ENCODE measurements around the gene TPRN. TPM values are rescaled to one million over a fixed set of nuclear protein-coding genes. Genes with fewer than 3 reads are reported as not detected.

TPRN gene, protein sequence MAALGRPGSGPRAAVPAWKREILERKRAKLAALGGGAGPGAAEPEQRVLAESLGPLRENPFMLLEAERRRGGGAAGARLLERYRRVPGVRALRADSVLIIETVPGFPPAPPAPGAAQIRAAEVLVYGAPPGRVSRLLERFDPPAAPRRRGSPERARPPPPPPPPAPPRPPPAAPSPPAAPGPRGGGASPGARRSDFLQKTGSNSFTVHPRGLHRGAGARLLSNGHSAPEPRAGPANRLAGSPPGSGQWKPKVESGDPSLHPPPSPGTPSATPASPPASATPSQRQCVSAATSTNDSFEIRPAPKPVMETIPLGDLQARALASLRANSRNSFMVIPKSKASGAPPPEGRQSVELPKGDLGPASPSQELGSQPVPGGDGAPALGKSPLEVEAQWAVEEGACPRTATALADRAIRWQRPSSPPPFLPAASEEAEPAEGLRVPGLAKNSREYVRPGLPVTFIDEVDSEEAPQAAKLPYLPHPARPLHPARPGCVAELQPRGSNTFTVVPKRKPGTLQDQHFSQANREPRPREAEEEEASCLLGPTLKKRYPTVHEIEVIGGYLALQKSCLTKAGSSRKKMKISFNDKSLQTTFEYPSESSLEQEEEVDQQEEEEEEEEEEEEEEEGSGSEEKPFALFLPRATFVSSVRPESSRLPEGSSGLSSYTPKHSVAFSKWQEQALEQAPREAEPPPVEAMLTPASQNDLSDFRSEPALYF
- total RNA-seq (2021; ENCODE audit: unreplicated experiment) (24.9 TPM), Bru-seq, nascent RNA (percentile 46 among the genes with signal in this experiment), BruChase-seq, experiment 1, labeled RNA remaining after a 6-hour chase (percentile 64 among the genes with signal in this experiment), BruChase-seq, experiment 2, labeled RNA remaining after a 2-hour chase (percentile 63 among the genes with signal in this experiment)
- polyA plus RNA-seq (2012): 14.4 and 15.3 TPM in 2 replicates
- long read RNA-seq, transcript TPRN-202 (4 exons, 2,661 nt): major isoform, 22 of 29 reads
- long read RNA-seq, partial matches to known transcripts: 3 of 29 reads
- long read RNA-seq, other reads (novel, unspliced or antisense): 3 of 29 reads

DNA sequence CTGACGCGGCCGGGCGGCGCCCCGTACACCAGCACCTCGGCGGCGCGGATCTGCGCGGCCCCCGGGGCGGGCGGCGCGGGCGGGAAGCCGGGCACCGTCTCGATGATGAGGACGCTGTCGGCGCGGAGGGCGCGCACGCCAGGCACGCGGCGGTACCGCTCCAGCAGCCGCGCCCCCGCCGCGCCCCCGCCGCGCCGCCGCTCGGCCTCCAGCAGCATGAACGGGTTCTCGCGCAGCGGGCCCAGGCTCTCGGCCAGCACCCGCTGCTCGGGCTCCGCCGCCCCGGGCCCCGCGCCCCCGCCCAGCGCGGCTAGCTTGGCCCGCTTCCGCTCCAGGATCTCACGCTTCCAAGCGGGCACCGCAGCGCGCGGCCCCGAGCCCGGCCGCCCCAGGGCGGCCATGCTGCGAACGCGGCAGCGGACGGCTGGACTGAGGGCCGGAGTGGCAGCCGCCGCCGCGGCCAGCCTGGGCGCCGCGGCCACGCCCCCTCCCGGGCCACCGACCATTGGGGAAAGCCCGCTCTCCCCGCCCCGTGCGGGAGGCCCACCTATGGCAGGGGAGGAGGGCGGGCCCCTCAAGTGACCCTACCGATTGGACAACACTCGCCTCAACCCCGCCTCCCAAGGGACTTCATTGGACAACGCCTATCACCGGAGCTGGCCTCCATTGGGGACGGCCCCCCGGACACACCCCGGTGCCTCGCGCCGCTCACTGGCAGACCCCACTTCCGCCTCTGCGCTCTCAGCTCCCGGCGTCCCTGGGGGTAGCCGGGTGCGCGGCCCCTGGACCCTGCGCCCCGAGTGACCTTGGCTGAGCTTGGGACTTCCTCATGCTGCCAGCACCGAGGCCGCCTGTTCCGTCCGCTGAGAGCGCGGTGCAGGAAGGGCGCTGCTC lies at the start of gene TPRN:
Gene TPRN, minus strand, starts transcription at position 431 of the 894 bp plus-strand sequence. Its CDS starts 30 bp downstream, at position 401.
- Histone ChIP-seq H3K27ac (ENCODE audit: low read depth, low read length) (peak within 1 kb of the TSS; percentile 85), H3K4me2 (ENCODE audit: low read length) (peak within 1 kb of the TSS; percentile 95), H3K9me3 (ENCODE audit: control insufficient read depth in 1 of 2, insufficient read depth in 1 of 2, low read depth in 1 of 2, low read length in 2 of 2) (no peaks in the 10 kb centered on the region), H3K4me3 (replicated peaks in 1 of 2; ENCODE audit: low read depth in 1 of 2, low read length in 2 of 2) (peak within 1 kb of the TSS; percentile 61 to 81), H4K20me1 (ENCODE audit: insufficient read depth) (no peaks in the 10 kb centered on the region), H3K4me1 (ENCODE audit: control insufficient read depth in 1 of 2, insufficient read depth in 2 of 2, low read length in 2 of 2) (peaks cover 32 to 54% of the 10 kb centered on the region in 2 experiments), H3K27me3 (ENCODE audit: insufficient read depth, low read length) (no peaks in the 10 kb centered on the region), H3K36me3 (ENCODE audit: control insufficient read depth in 1 of 2, insufficient read depth in 2 of 2, low read length in 2 of 2) (0 out of 4 replicates have a peak, but pooled peaks cover 0 to 3% of the 10 kb centered on the region in 2 experiments), H3K79me2 (ENCODE audit: insufficient read depth, low read length) (peaks cover 44% of the 10 kb centered on the region), H3K9me2 (ENCODE audit: insufficient read depth) (no peaks in the 10 kb centered on the region), H2AFZ (ENCODE audit: low read depth, low read length, poor library complexity, severe bottlenecking) (no peak within 1 kb of the TSS), H3K9ac (ENCODE audit: low read length) (peak within 1 kb of the TSS; percentile 77)
- no TSS peak for BruUV-seq (replicated peaks)
- DNase-seq (ENCODE audit: low read depth, low spot score): peak; percentile 96
- ChIA-PET RAD21 (ENCODE audit: low non-redundant PET in 1 of 2, low total read pairs in 2 of 2, uncharacterized antibody in 2 of 2, unreplicated experiment in 2 of 2) (interaction anchor here in 1 of 2 experiments (1.1 kb wide), 1 partner anchor 11 kb away, joined by 4 read pairs; the partner anchor contains the start of gene SSNA1), CTCF (interaction anchor here (0.5 to 2.0 kb wide), 6 partner anchors 12 to 151 kb away, joined by 3 to 7 read pairs (median 3); partner anchors contain the start of genes CYSRT1 and RNF224), POLR2A (interaction anchor here (0.8 to 1.2 kb wide), 12 partner anchors 10 to 132 kb away, joined by 3 to 17 read pairs (median 4); partner anchors contain the start of genes ANAPC2, MAN1B1, RNF224 and SSNA1)
- TF ChIP-seq POLR2A (IDR thresholded peaks at IDR 0.05; ENCODE audit: borderline replicate concordance, extremely low read depth, insufficient read depth, insufficient read length) (peak; percentile 95), JUND (IDR thresholded peaks at IDR 0.05) (no peak), POLR2AphosphoS5 (IDR thresholded peaks at IDR 0.05; ENCODE audit: low read depth, low read length) (peak; percentile 99), CBX3 (IDR thresholded peaks at IDR 0.05; ENCODE audit: low read depth) (no peak), ZFX (IDR thresholded peaks at IDR 0.05) (peak; percentile 71; the same call in 1 of the 2 replicates), ZNF274 (IDR thresholded peaks at IDR 0.05; ENCODE audit: low read depth, low read length) (no peak), TCF7L2 (IDR thresholded peaks at IDR 0.05; ENCODE audit: borderline replicate concordance, extremely low read depth, insufficient read depth, insufficient read length) (no peak), SIN3A (IDR thresholded peaks at IDR 0.05; ENCODE audit: low read depth) (no peak), EZH2phosphoT487 (IDR thresholded peaks at IDR 0.05; ENCODE audit: borderline replicate concordance) (no peak), EGR1 (IDR thresholded peaks at IDR 0.05; ENCODE audit: low read depth) (no peak), SRF (IDR thresholded peaks at IDR 0.05; ENCODE audit: low read depth) (no peak), SP1 (IDR thresholded peaks at IDR 0.05; ENCODE audit: low read depth) (no peak), RAD21 (IDR thresholded peaks at IDR 0.05; ENCODE audit: low read depth) (no peak), YY1 (IDR thresholded peaks at IDR 0.05; ENCODE audit: extremely low read depth, insufficient replicate concordance, low read depth, low read length) (peak; percentile 88), CEBPB (IDR thresholded peaks at IDR 0.05; ENCODE audit: low read depth) (no peak)
- TF ChIP-seq, protein P1, sequence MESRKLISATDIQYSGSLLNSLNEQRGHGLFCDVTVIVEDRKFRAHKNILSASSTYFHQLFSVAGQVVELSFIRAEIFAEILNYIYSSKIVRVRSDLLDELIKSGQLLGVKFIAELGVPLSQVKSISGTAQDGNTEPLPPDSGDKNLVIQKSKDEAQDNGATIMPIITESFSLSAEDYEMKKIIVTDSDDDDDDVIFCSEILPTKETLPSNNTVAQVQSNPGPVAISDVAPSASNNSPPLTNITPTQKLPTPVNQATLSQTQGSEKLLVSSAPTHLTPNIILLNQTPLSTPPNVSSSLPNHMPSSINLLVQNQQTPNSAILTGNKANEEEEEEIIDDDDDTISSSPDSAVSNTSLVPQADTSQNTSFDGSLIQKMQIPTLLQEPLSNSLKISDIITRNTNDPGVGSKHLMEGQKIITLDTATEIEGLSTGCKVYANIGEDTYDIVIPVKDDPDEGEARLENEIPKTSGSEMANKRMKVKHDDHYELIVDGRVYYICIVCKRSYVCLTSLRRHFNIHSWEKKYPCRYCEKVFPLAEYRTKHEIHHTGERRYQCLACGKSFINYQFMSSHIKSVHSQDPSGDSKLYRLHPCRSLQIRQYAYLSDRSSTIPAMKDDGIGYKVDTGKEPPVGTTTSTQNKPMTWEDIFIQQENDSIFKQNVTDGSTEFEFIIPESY (IDR thresholded peaks at IDR 0.05; ENCODE audit: extremely low read depth, insufficient replicate concordance, low read length): no peak
- TF ChIP-seq, protein P2, sequence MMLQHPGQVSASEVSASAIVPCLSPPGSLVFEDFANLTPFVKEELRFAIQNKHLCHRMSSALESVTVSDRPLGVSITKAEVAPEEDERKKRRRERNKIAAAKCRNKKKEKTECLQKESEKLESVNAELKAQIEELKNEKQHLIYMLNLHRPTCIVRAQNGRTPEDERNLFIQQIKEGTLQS (IDR thresholded peaks at IDR 0.05): no peak
- intact Hi-C loops (cut with micrococcal nuclease): loop anchor here (1.0 kb wide), 1 partner anchor 41 kb away; the partner anchor contains the start of gene TUBB4B
- ATAC-seq: peak; percentile 93
